CD14-positive monocyte (primary cell): ENCODE measurements around the gene TMEM212. TPM values are rescaled to one million over a fixed set of nuclear protein-coding genes. Genes with fewer than 3 reads are reported as not detected.
"Not testable (repeated sequence)": the region's sequence is repeated elsewhere in the genome, so short reads cannot be mapped to it uniquely, and the experiment has no call there.

Experiments
- DNase-seq, 3 donors: peaks; one replicate each; pipeline ENCODE4 v3.0.0-alpha.2; 2011 to 2022
- H2AFZ ChIP-seq: 2 replicates; pipeline ENCODE4 v1.6.0; 2012; ENCODE audit warnings: mild to moderate bottlenecking, low read depth, low read length, inconsistent platforms; ENCODE audit not compliant: insufficient read depth, poor library complexity, severe bottlenecking
- H3K27ac ChIP-seq, 2 donors: 1 replicate in 1 of 2; 2 replicates in 1 of 2; pipeline ENCODE4 v1.5.1; 2012 to 2013; ENCODE audit warnings: low read length in 2 of 2, control low read depth in 1 of 2, inconsistent platforms in 1 of 2, low read depth in 1 of 2, mild to moderate bottlenecking in 1 of 2
- H3K27me3 ChIP-seq, 2 donors: one replicate each; pipeline versions ENCODE4 v1.6.0 to v1.6.1; 2011 to 2013; ENCODE audit warnings: low read length in 2 of 2; ENCODE audit not compliant: control insufficient read depth in 2 of 2, insufficient read depth in 2 of 2
- H3K36me3 ChIP-seq, 2 donors: replicated peaks in 1 of 2; 1 replicate in 1 of 2; 2 replicates in 1 of 2; pipeline versions ENCODE4 v1.5.1 to v1.6.1; 2012 to 2013; ENCODE audit warnings: low read length in 2 of 2, control low read depth in 1 of 2, inconsistent platforms in 1 of 2, mild to moderate bottlenecking in 1 of 2; ENCODE audit not compliant: insufficient read depth in 2 of 2, control insufficient read depth in 1 of 2
- H3K4me1 ChIP-seq, 2 donors: 1 replicate in 1 of 2; 2 replicates in 1 of 2; pipeline versions ENCODE4 v1.5.1 to v1.6.1; 2012 to 2013; ENCODE audit warnings: low read length in 2 of 2, control low read depth in 1 of 2, inconsistent platforms in 1 of 2, mild to moderate bottlenecking in 1 of 2, moderate library complexity in 1 of 2; ENCODE audit not compliant: insufficient read depth in 2 of 2, control insufficient read depth in 1 of 2
- H3K4me2 ChIP-seq: replicated peaks from 2 replicates; pipeline ENCODE3; 2012; ENCODE audit warnings: low read length, moderate library complexity, mild to moderate bottlenecking; ENCODE audit not compliant: poor library complexity, severe bottlenecking; ENCODE audit errors: extremely low read depth
- H3K4me3 ChIP-seq, 3 experiments: fragments of 200-600 bp in 1 of 3; sonication (generic) in 1 of 3; replicated peaks in 1 of 3; 1 replicate in 2 of 3; 2 replicates in 1 of 3; pipeline ENCODE4 v1.5.1; 2011 to 2013; ENCODE audit warnings: low read length in 3 of 3, mild to moderate bottlenecking in 3 of 3, control low read depth in 2 of 3, low read depth in 2 of 3, inconsistent platforms in 1 of 3, moderate library complexity in 1 of 3
- H3K79me2 ChIP-seq: 2 replicates; pipeline ENCODE4 v1.6.0; 2012; ENCODE audit warnings: mild to moderate bottlenecking, control low read depth, inconsistent platforms, low read length, moderate library complexity; ENCODE audit not compliant: insufficient read depth
- H3K9ac ChIP-seq: 2 replicates; pipeline ENCODE4 v1.6.0; 2017; ENCODE audit warnings: low read length, mild to moderate bottlenecking; ENCODE audit not compliant: insufficient read depth, poor library complexity, severe bottlenecking
- H3K9me3 ChIP-seq, 2 donors: replicated peaks in 1 of 2; 1 replicate in 1 of 2; 2 replicates in 1 of 2; pipeline versions ENCODE4 v1.5.1 to v1.6.1; 2012 to 2013; ENCODE audit warnings: low read length in 2 of 2, control low read depth in 1 of 2; ENCODE audit not compliant: control insufficient read depth in 1 of 2, insufficient read depth in 1 of 2
- H4K20me1 ChIP-seq: 2 replicates; pipeline ENCODE4 v1.6.0; 2012; ENCODE audit warnings: mild to moderate bottlenecking, low read length, control low read depth, moderate library complexity; ENCODE audit not compliant: insufficient read depth
- H3K27ac Mint-ChIP-seq, 7 donors: one replicate each; pipeline ENCODE4 v1.8.0; 2020; ENCODE audit warnings: mild to moderate bottlenecking in 7 of 7, mixed read lengths in 7 of 7, moderate library complexity in 6 of 7, inconsistent platforms in 2 of 7
- H3K27me3 Mint-ChIP-seq, 3 donors: one replicate each; pipeline ENCODE4 v1.8.0; 2021 to 2022; ENCODE audit warnings: low read depth in 3 of 3, mild to moderate bottlenecking in 3 of 3, mixed read lengths in 3 of 3, moderate library complexity in 3 of 3, inconsistent platforms in 1 of 3
- H3K36me3 Mint-ChIP-seq, 2 donors: one replicate each; pipeline ENCODE4 v1.8.0; 2020; ENCODE audit warnings: mixed read lengths in 2 of 2, inconsistent platforms in 1 of 2, mild to moderate bottlenecking in 1 of 2
- H3K4me1 Mint-ChIP-seq: one replicate; pipeline ENCODE4 v1.8.0; 2020; ENCODE audit warnings: mild to moderate bottlenecking, mixed read lengths
- H3K4me3 Mint-ChIP-seq, 2 donors: one replicate each; pipeline ENCODE4 v1.8.0; 2020; ENCODE audit warnings: mild to moderate bottlenecking in 2 of 2, mixed read lengths in 2 of 2, moderate library complexity in 1 of 2
- H3K9me3 Mint-ChIP-seq, 7 donors: one replicate each; pipeline ENCODE4 v1.8.0; 2020 to 2022; ENCODE audit warnings: mixed read lengths in 7 of 7, mild to moderate bottlenecking in 6 of 7, moderate library complexity in 6 of 7, inconsistent platforms in 2 of 7
- CTCF ChIP-seq: fragments of 200-600 bp; IDR thresholded peaks from one replicate; pipeline ENCODE4 v1.8.0; 2022; ENCODE audit warnings: antibody characterized with exemption, mild to moderate bottlenecking
- WGBS: methylation state at CpG from one replicate; pipeline ENCODE4 v1.1.5; 2013; ENCODE audit warnings: missing lambda C conversion rate; ENCODE audit not compliant: insufficient coverage; 5-methylcytosine and 5-hydroxymethylcytosine counted together
- intact Hi-C, 2 donors: fragments of 100-400 bp; cut with micrococcal nuclease; formaldehyde crosslinking; loops; one replicate each; pipeline versions ENCODE4 v1.15.0 to v1.15.1; 2023
- polyA plus RNA-seq, 3 donors: library from polyadenylated mRNA; depleted of rRNA in 1 of 3; unstranded in 2 of 3; stranded (reverse) in 1 of 3; fragments of 300-500 nt in 2 of 3; fragments of >200 nt in 1 of 3; fragmentation: Illumina TruSeq in 2 of 3; gene quantifications; 1 replicate in 2 of 3; 2 replicates in 1 of 3; pipeline ENCODE4 v1.2.3, GENCODE V29; 2012 to 2021

TMEM212 gene
- polyA plus RNA-seq, 3 donors = not detected

GRCh38 chr3:171851660-171852058 is 8.5 kb downstream of the TMEM212 start:
- Histone ChIP-seq H3K9me3 (peaks cover 4 to 13% of the 10 kb centered on the region in 2 donors), H3K27ac (no peak overlapping the region), H3K4me2 (no peak overlapping the region), H3K9ac (no peak overlapping the region), H3K4me1 (peaks cover 16 to 17% of the 10 kb centered on the region in 2 donors), H3K36me3 (no peaks in the 10 kb centered on the region), H2AFZ (no peak overlapping the region), H3K79me2 (no peaks in the 10 kb centered on the region), H4K20me1 (no peaks in the 10 kb centered on the region), H3K4me3 (no peak overlapping the region), H3K27me3 (no peaks in the 10 kb centered on the region)
- DNase-seq = no peak
- H3K27ac Mint-ChIP-seq = no peak overlapping the region
- 68% methylated on average over 3 of the region's 5 CpGs for WGBS
- peaks cover 0 to 2% (median 1%) of the 10 kb centered on the region in 3 donors for H3K27me3 Mint-ChIP-seq
- intact Hi-C loops = no loop called here
- peaks cover 35% of the 10 kb centered on the region for H3K4me1 Mint-ChIP-seq
- H3K9me3 Mint-ChIP-seq = peaks cover 0 to 23% (median 21%) of the 10 kb centered on the region in 7 donors
- TF ChIP-seq CTCF = no peak
- H3K4me3 Mint-ChIP-seq = no peak overlapping the region
- peaks cover 0 to 4% of the 10 kb centered on the region in 2 donors for H3K36me3 Mint-ChIP-seq

- peaks cover 3 to 31% (median 27%) of the 10 kb centered on the region in 7 donors for H3K9me3 Mint-ChIP-seq
- Histone ChIP-seq H3K27ac (no peak overlapping the region), H3K36me3 (no peaks in the 10 kb centered on the region), H3K4me2 (no peak overlapping the region), H3K4me1 (peaks cover 11 to 13% of the 10 kb centered on the region in 2 donors), H3K4me3 (no peak overlapping the region), H3K27me3 (no peaks in the 10 kb centered on the region), H3K9me3 (peaks cover 4 to 13% of the 10 kb centered on the region in 2 donors), H3K9ac (no peak overlapping the region), H4K20me1 (no peaks in the 10 kb centered on the region), H3K79me2 (no peaks in the 10 kb centered on the region), H2AFZ (no peak overlapping the region)
- H3K27me3 Mint-ChIP-seq = peaks cover 0 to 2% (median 1%) of the 10 kb centered on the region in 3 donors
- no peak overlapping the region for H3K4me3 Mint-ChIP-seq
- no peak for DNase-seq
- peaks cover 16% of the 10 kb centered on the region for H3K4me1 Mint-ChIP-seq
- no peak for TF ChIP-seq CTCF
- H3K27ac Mint-ChIP-seq = no peak overlapping the region
- peaks cover 0 to 4% of the 10 kb centered on the region in 2 donors for H3K36me3 Mint-ChIP-seq
- intact Hi-C loops = no loop called here
- 86% methylated on average over 1 of the region's 2 CpGs for WGBS
Observed at GRCh38 chr3:171854649-171855305, 11.6 kb downstream of the TMEM212 start.

GRCh38 chr3:171858770-171859169 is 15.6 kb downstream of the TMEM212 start:
- H3K27ac ChIP-seq, H2AFZ ChIP-seq, H3K27me3 Mint-ChIP-seq, H3K79me2 ChIP-seq, H3K4me3 Mint-ChIP-seq, H3K4me1 ChIP-seq, H4K20me1 ChIP-seq, H3K4me2 ChIP-seq, DNase-seq, H3K4me3 ChIP-seq, H3K9ac ChIP-seq, H3K36me3 Mint-ChIP-seq, H3K27me3 ChIP-seq, intact Hi-C loops, H3K27ac Mint-ChIP-seq, H3K4me1 Mint-ChIP-seq, H3K36me3 ChIP-seq: not testable (repeated sequence)
- 100% methylated on average over 2 of the region's 4 CpGs for WGBS
- H3K9me3 ChIP-seq = peaks cover 4 to 13% of the 10 kb centered on the region in 2 donors
- H3K9me3 Mint-ChIP-seq = peaks cover 3 to 26% (median 19%) of the 10 kb centered on the region in 7 donors
